Measurements from ENCODE around the gene RPS6KC1. TPM values are rescaled to one million over a fixed set of nuclear protein-coding genes. Genes with fewer than 3 reads are reported as not detected.

The RPS6KC1 gene
- total RNA-seq, 1 experiment from 2014 or later = 19.7 TPM

DNA sequence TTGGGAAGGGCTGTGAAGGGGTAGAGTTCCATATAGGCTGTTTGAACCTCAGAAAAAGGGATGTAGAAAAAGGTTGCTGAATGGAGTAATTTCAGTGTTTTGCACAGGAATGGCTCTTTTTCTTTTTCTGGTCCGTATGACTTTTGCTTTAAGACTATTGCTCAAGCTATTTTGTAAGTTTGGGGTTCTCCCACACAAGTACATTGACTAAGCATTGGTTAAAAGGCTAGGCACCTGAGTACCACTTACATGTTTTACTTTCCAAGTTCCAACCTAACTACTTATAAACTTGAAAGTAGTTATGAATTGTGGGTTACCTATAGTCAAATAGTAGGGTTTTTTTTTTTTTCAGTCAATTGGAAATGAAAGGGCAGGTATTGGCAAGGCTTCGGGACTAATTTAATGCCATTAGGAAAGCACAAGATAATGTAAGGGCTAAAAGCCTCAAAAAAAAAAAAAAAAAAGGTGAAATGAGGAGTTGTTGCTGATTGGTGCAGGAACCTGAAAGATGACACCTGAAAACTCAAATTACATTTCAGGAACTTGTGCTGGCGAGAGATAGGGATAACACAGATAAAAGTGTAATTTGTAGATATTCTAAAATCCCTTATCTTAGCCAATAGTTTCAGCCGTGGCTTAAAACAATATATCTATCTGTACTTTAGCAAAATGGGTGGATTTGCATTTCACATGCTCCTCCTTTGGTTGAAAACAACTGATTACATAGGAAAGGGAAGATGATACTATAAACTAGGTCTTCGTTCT lies 209.5 kb downstream of the RPS6KC1 start:
- DNase-seq = no peak
- no peaks in the 10 kb centered on the region for H3K27me3 ChIP-seq
- no peaks in the 10 kb centered on the region for H3K36me3 ChIP-seq
- no peak overlapping the region for H3K4me3 ChIP-seq
- no peaks in the 10 kb centered on the region for H3K9me3 ChIP-seq

DNA sequence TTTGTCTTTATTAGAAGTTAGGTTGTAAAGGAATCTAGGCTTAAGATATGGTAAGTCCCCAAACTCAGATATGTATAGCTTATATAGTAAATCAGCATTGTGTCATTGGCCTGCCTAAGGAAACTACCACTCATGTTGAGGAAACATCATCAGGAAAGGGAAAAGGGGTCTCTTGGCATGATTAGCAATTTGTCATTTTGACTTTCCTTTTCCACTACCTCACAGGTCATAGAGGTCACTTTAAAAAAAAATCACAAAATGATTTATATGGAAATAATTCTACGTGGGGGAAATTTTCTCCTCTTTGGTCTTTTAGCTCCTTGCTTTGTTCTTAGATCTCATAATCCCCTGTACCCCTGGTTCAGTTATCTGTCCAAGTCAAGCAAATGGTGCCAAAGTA lies 213.5 kb downstream of the RPS6KC1 start:
- Histone ChIP-seq H3K27me3 (no peaks in the 10 kb centered on the region), H3K9me3 (no peaks in the 10 kb centered on the region), H3K4me3 (no peak overlapping the region), H3K36me3 (peaks cover 5% of the 10 kb centered on the region; the same call in 1 of the 2 replicates)
- no peak for DNase-seq

- Histone ChIP-seq H3K36me3 (peaks cover 5% of the 10 kb centered on the region; the same call in 1 of the 2 replicates), H3K9me3 (no peaks in the 10 kb centered on the region), H3K27me3 (no peaks in the 10 kb centered on the region), H3K4me3 (no peak overlapping the region)
- DNase-seq = no peak
These were observed 216.1 kb downstream of the RPS6KC1 start for GRCh38 chr1:213266983-213267772.

DNA sequence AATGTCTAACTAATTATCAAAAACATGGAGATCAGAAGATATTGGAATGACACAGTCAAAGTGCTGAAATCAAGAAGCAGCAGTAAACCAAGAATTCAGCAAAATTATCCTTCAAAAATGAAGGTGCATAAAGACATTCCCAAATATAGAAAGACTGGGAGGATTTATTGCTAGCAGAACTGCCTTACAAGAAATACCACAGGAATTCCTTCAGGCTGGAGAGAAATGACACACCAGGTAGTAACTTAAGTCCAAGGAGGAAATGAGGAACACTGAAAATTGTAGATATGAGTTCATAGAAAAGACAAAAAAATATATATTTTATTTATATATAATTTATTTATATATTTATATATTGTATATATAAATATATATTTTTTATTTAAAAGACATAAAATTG lies 217.2 kb downstream of the RPS6KC1 start:
- DNase-seq = no peak
- Histone ChIP-seq H3K4me3 (no peak overlapping the region), H3K36me3 (peaks cover 5% of the 10 kb centered on the region; the same call in 1 of the 2 replicates), H3K9me3 (no peaks in the 10 kb centered on the region), H3K27me3 (no peaks in the 10 kb centered on the region)

GRCh38 chr1:213269829-213270228 lies 218.8 kb downstream of the RPS6KC1 start:
- peaks cover 5% of the 10 kb centered on the region; the same call in 1 of the 2 replicates for H3K36me3 ChIP-seq
- H3K4me3 ChIP-seq = no peak overlapping the region
- DNase-seq = no peak
- H3K9me3 ChIP-seq = no peaks in the 10 kb centered on the region
- no peaks in the 10 kb centered on the region for H3K27me3 ChIP-seq

GRCh38 chr1:213273546-213273945 lies 222.5 kb downstream of the RPS6KC1 start:
- H3K4me3 ChIP-seq = no peak overlapping the region
- DNase-seq = no peak
- no peaks in the 10 kb centered on the region for H3K27me3 ChIP-seq
- H3K9me3 ChIP-seq = no peaks in the 10 kb centered on the region
- peaks cover 4% of the 10 kb centered on the region; the same call in 1 of the 2 replicates for H3K36me3 ChIP-seq

DNA sequence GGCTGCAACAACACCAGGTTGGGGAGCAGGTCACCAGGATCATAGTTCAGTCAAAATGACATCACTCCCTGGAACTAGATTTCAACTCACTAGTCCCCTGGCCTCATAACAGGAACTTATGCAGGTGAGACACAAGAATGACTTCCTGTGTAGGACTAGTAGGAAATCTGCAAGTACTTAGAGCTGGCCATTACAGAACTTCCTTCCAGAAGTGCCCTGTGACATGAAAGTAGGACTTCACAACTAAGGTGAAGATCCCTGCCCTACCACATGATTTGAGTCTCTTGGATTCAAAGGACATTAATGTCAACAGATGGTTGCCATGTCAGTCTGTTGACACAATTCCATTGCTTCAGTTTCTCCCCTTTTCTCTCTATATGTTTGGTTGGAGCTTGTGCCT lies 223.1 kb downstream of the RPS6KC1 start:
- H3K9me3 ChIP-seq = no peaks in the 10 kb centered on the region
- no peaks in the 10 kb centered on the region for H3K27me3 ChIP-seq
- no peak overlapping the region for H3K4me3 ChIP-seq
- no peak for DNase-seq
- H3K36me3 ChIP-seq = no peaks in the 10 kb centered on the region; the same call in 1 of the 2 replicates

DNA sequence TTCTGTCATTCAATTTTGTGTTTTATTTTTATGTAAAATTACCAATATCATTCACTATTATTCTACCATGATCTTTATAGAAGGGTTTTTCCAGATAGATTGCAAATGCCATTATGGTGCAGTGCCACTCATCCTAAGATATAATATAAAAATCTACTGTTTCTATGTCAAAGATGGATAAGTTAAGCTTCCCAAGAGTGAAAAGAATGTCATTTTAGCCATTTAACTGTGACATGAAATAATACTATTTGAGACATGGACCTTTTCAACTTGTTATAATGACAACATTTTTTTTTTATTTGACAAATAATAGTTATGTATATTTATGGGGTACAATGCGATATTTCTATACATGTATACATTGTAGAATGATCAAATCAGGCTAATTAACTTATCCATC lies 224.3 kb downstream of the RPS6KC1 start:
- no peaks in the 10 kb centered on the region for H3K27me3 ChIP-seq
- H3K36me3 ChIP-seq = no peaks in the 10 kb centered on the region; the same call in 1 of the 2 replicates
- no peak overlapping the region for H3K4me3 ChIP-seq
- H3K9me3 ChIP-seq = no peaks in the 10 kb centered on the region
- DNase-seq = no peak

DNA sequence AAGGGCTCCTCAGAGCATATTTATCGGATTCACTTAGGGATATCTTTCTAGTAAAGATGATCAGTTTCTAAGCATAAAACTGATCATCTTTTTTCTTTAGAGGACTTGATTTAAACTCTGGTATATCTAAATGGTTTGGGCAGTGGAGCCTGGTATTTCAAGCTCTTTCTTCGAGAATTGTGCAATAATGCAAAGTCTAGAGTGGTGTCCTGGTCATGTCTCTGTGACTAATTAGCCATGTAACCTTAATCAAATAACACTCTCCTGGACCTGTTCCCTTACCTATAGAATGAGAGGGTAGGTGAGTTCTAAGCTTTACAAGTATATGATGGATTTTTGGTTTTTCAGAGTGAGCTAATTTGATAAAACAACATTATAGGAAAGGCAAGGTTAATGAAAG lies 225.2 kb downstream of the RPS6KC1 start:
- no peaks in the 10 kb centered on the region for H3K27me3 ChIP-seq
- no peaks in the 10 kb centered on the region for H3K9me3 ChIP-seq
- no peak for DNase-seq
- H3K36me3 ChIP-seq = no peaks in the 10 kb centered on the region; the same call in 1 of the 2 replicates
- H3K4me3 ChIP-seq = no peak overlapping the region

DNA sequence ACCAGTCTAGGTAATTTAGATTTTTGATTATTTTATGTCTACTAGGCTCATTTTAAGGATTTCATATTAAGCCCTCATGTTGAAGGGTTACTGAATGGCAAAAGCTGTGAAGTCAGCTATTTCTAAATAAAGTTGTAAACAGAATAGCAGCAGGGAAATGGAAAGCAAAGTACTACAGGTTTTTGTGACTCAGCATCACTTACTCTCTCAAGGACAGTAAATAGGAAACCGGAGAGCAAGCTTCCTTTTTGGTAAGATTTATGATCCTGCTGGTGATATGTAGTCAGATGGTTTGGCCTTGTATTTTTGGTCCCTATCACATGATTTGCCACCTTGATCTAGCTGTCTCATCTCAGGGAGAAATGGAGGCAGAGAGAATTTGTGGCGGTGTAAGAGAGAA lies 226.0 kb downstream of the RPS6KC1 start:
- no peaks in the 10 kb centered on the region for H3K27me3 ChIP-seq
- no peaks in the 10 kb centered on the region; the same call in 1 of the 2 replicates for H3K36me3 ChIP-seq
- H3K4me3 ChIP-seq = no peak overlapping the region
- DNase-seq = no peak
- H3K9me3 ChIP-seq = no peaks in the 10 kb centered on the region

DNA sequence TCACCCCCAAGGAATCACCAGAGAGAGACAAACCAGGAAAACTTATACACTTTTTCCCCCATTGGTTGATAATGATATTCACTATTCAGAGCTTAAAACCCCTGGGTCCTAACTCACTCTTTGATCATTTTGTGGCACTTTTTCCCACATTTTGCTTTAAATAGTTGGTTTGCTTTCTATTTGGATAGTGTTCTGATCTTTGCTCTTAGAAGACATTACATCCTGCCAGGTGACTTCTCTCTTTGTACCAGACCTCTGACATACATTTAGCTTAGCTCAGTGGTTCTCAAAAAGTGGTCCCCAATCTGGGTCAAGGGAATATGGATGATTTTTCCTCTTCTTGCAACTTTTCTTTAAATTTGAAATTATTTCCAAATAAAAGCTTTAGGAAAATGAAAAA lies 228.4 kb downstream of the RPS6KC1 start:
- DNase-seq = no peak
- no peaks in the 10 kb centered on the region for H3K27me3 ChIP-seq
- no peaks in the 10 kb centered on the region for H3K36me3 ChIP-seq
- no peak overlapping the region for H3K4me3 ChIP-seq
- H3K9me3 ChIP-seq = no peaks in the 10 kb centered on the region

GRCh38 chr1:213281640-213282301 lies 230.7 kb downstream of the RPS6KC1 start:
- Histone ChIP-seq H3K27me3 (0 out of 2 replicates have a peak, but pooled peaks cover 2% of the 10 kb centered on the region), H3K36me3 (no peaks in the 10 kb centered on the region), H3K4me3 (no peak overlapping the region), H3K9me3 (peaks cover 6% of the 10 kb centered on the region; the same call in 1 of the 2 replicates)
- DNase-seq = no peak

GRCh38 chr1:213284626-213285025 lies 233.6 kb downstream of the RPS6KC1 start:
- no peaks in the 10 kb centered on the region for H3K36me3 ChIP-seq
- no peak for DNase-seq
- 0 out of 2 replicates have a peak, but pooled peaks cover 2% of the 10 kb centered on the region for H3K27me3 ChIP-seq
- no peak overlapping the region for H3K4me3 ChIP-seq
- H3K9me3 ChIP-seq = peaks cover 6% of the 10 kb centered on the region; the same call in 1 of the 2 replicates

GRCh38 chr1:213286235-213286634 lies 235.2 kb downstream of the RPS6KC1 start:
- Histone ChIP-seq H3K4me3 (no peak overlapping the region), H3K9me3 (peaks cover 6% of the 10 kb centered on the region; the same call in 1 of the 2 replicates), H3K36me3 (no peaks in the 10 kb centered on the region), H3K27me3 (0 out of 2 replicates have a peak, but pooled peaks cover 2% of the 10 kb centered on the region)
- DNase-seq = no peak

DNA sequence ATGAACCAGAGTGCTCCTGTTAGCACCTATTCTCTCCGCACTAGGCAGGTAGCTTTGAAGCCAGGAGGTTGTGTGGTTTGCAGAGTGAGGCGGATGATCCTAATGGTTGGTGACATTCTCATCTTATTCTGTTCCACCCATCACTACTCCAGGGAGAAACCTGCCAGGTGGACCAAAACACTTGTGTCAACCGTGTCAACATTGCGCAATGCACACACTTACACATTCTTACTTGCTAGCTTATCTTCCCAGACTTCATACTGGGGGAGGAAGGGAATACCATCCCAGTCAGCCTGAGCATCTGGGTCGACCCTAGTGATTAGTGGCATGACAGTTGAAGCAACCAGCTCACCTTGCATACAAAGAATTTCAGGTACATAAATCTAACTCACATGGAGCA lies 236.9 kb downstream of the RPS6KC1 start:
- Histone ChIP-seq H3K4me3 (no peak overlapping the region), H3K9me3 (peaks cover 6% of the 10 kb centered on the region; the same call in 1 of the 2 replicates), H3K27me3 (0 out of 2 replicates have a peak, but pooled peaks cover 2% of the 10 kb centered on the region), H3K36me3 (no peaks in the 10 kb centered on the region)
- DNase-seq = no peak

DNA sequence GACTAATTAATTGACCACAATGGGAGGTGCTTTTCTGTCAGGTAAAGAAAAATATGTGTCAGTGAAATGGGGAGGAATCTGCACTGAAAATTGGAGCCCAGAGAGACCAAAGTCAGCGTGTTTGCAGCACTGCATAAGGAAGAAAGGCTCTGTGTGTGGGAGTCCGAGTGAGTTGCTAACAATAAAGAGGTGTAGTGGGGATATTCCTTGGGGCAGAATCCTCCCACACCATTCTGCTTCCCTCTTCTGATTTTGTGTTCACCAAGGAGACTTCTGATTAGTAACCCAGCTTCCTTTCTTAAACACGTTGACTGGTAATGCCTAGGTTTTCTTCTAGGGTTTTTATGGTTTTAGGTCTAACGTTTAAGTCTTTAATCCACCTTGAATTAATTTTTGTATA lies 240.5 kb downstream of the RPS6KC1 start:
- no peaks in the 10 kb centered on the region for H3K9me3 ChIP-seq
- no peak for DNase-seq
- no peaks in the 10 kb centered on the region for H3K27me3 ChIP-seq
- no peaks in the 10 kb centered on the region for H3K36me3 ChIP-seq
- H3K4me3 ChIP-seq = no peak overlapping the region

GRCh38 chr1:213292614-213293013 lies 241.6 kb downstream of the RPS6KC1 start:
- DNase-seq = no peak
- no peaks in the 10 kb centered on the region for H3K9me3 ChIP-seq
- no peaks in the 10 kb centered on the region for H3K27me3 ChIP-seq
- H3K4me3 ChIP-seq = no peak overlapping the region
- no peaks in the 10 kb centered on the region for H3K36me3 ChIP-seq
